Vagina (tissue), 2 donors: ENCODE measurements around the gene FOSL1. TPM values are rescaled to one million over a fixed set of nuclear protein-coding genes. Genes with fewer than 3 reads are reported as not detected.

ENCODE experiments used
- DNase-seq, 2 donors: peaks; one replicate each; pipeline ENCODE4 v3.0.0-alpha.2; 2017; ENCODE audit errors: extremely low spot score in 2 of 2
- H3K27ac ChIP-seq: fragments of 200-600 bp; sonication (generic); one replicate; pipeline ENCODE4 v1.5.1; 2019
- H3K27me3 ChIP-seq: fragments of 200-600 bp; sonication (generic); one replicate; pipeline ENCODE4 v1.5.1; 2019
- H3K36me3 ChIP-seq, 2 donors: fragments of 200-600 bp; sonication (generic); one replicate each; pipeline ENCODE4 v1.5.1; 2017 to 2019
- H3K4me1 ChIP-seq: fragments of 200-600 bp; sonication (generic); one replicate; pipeline ENCODE4 v1.5.1; 2019
- H3K4me3 ChIP-seq, 2 donors: fragments of 200-600 bp; sonication (generic); 1 replicate in 1 of 2; 2 replicates in 1 of 2; pipeline ENCODE4 v1.5.1; 2016 to 2019
- H3K9me3 ChIP-seq: fragments of 200-600 bp; sonication (generic); one replicate; pipeline ENCODE4 v1.5.1; 2019
- CTCF ChIP-seq, 3 experiments: fragments of 450-650 bp in 2 of 3; fragments of 200-600 bp in 1 of 3; sonication (generic) in 1 of 3; IDR thresholded peaks; one replicate each; pipeline ENCODE4 v1.5.1; 2017 to 2019; ENCODE audit warnings: antibody characterized with exemption in 3 of 3, mild to moderate bottlenecking in 2 of 3, moderate library complexity in 2 of 3
- POLR2A ChIP-seq, 2 donors: fragments of 450-650 bp; IDR thresholded peaks; one replicate each; pipeline ENCODE4 v1.6.1; 2017; ENCODE audit warnings: antibody characterized with exemption in 2 of 2, mild to moderate bottlenecking in 2 of 2, moderate library complexity in 2 of 2
- POLR2AphosphoS5 ChIP-seq, 2 donors: sonication (generic); formaldehyde crosslinking; IDR thresholded peaks; one replicate each; pipeline ENCODE4 v1.9.0; 2017; ENCODE audit warnings: antibody characterized with exemption in 2 of 2, mild to moderate bottlenecking in 2 of 2, low read depth in 1 of 2; ENCODE audit not compliant: insufficient read depth in 1 of 2
- intact Hi-C: fragments of 100-400 bp; cut with DNase I; formaldehyde crosslinking; loops from one replicate; pipeline ENCODE4 v1.15.1; 2023
- total RNA-seq: library from RNA; depleted of rRNA; stranded (reverse); fragments of >200 nt; gene quantifications from one replicate; pipeline ENCODE4 v1.2.3, GENCODE V29; 2016

The FOSL1 gene
- total RNA-seq, 1 donor from 2014 or later, result 20.9 TPM

GRCh38 chr11:65945941-65946558 lies 45.9 kb upstream of the FOSL1 start:
- no peak for DNase-seq
- H3K4me3 ChIP-seq, result no peak overlapping the region
- no peaks in the 10 kb centered on the region for H3K36me3 ChIP-seq
- no peaks in the 10 kb centered on the region for H3K9me3 ChIP-seq
- intact Hi-C loops, result no loop called here
- H3K27ac ChIP-seq, result no peak overlapping the region
- TF ChIP-seq POLR2AphosphoS5 (IDR thresholded peaks at IDR 0.05; ENCODE audit: insufficient read depth in 1 of 2, low read depth in 1 of 2), result no peak
- TF ChIP-seq CTCF (IDR thresholded peaks at IDR 0.05), result no peak
- TF ChIP-seq POLR2A (IDR thresholded peaks at IDR 0.05), result no peak
- H3K4me1 ChIP-seq, result no peaks in the 10 kb centered on the region
- H3K27me3 ChIP-seq, result no peaks in the 10 kb centered on the region

GRCh38 chr11:65945430-65945911 lies 45.3 kb upstream of the FOSL1 start, which contains the start of gene TSGA10IP:
Gene TSGA10IP (plus strand): TSS chr11:65945480. CDS start chr11:65945676, 196 bp downstream.
- no peak within 1 kb of the TSS for H3K4me3 ChIP-seq
- no peaks in the 10 kb centered on the region for H3K4me1 ChIP-seq
- H3K9me3 ChIP-seq, result no peaks in the 10 kb centered on the region
- no peaks in the 10 kb centered on the region for H3K36me3 ChIP-seq
- no peak within 1 kb of the TSS for H3K27ac ChIP-seq
- no peak for DNase-seq
- TF ChIP-seq POLR2A (IDR thresholded peaks at IDR 0.05), result no peak
- no peak for TF ChIP-seq CTCF (IDR thresholded peaks at IDR 0.05)
- no peak for TF ChIP-seq POLR2AphosphoS5 (IDR thresholded peaks at IDR 0.05; ENCODE audit: insufficient read depth in 1 of 2, low read depth in 1 of 2)
- intact Hi-C loops, result no loop called here
- no peaks in the 10 kb centered on the region for H3K27me3 ChIP-seq

- no peak for TF ChIP-seq POLR2A (IDR thresholded peaks at IDR 0.05)
- TF ChIP-seq POLR2AphosphoS5 (IDR thresholded peaks at IDR 0.05; ENCODE audit: insufficient read depth in 1 of 2, low read depth in 1 of 2), result no peak
- TF ChIP-seq CTCF (IDR thresholded peaks at IDR 0.05), result no peak
- Histone ChIP-seq H3K4me3 (no peak overlapping the region), H3K27ac (no peak overlapping the region), H3K36me3 (no peaks in the 10 kb centered on the region), H3K9me3 (no peaks in the 10 kb centered on the region), H3K27me3 (no peaks in the 10 kb centered on the region), H3K4me1 (no peaks in the 10 kb centered on the region)
- intact Hi-C loops, result no loop called here
- DNase-seq, result no peak
These were observed 44.6 kb upstream of the FOSL1 start for GRCh38 chr11:65944767-65945166.

GRCh38 chr11:65944191-65944590 lies 44.0 kb upstream of the FOSL1 start:
- Histone ChIP-seq H3K9me3 (no peaks in the 10 kb centered on the region), H3K4me1 (no peaks in the 10 kb centered on the region), H3K27me3 (no peaks in the 10 kb centered on the region), H3K36me3 (no peaks in the 10 kb centered on the region), H3K4me3 (no peak overlapping the region), H3K27ac (no peak overlapping the region)
- no peak for DNase-seq
- intact Hi-C loops, result no loop called here
- no peak for TF ChIP-seq POLR2AphosphoS5 (IDR thresholded peaks at IDR 0.05; ENCODE audit: insufficient read depth in 1 of 2, low read depth in 1 of 2)
- TF ChIP-seq CTCF (IDR thresholded peaks at IDR 0.05), result no peak
- TF ChIP-seq POLR2A (IDR thresholded peaks at IDR 0.05), result no peak

GRCh38 chr11:65942531-65942930 lies 42.3 kb upstream of the FOSL1 start:
- H3K36me3 ChIP-seq, result no peaks in the 10 kb centered on the region
- no peaks in the 10 kb centered on the region for H3K4me1 ChIP-seq
- no peak for TF ChIP-seq POLR2A (IDR thresholded peaks at IDR 0.05)
- DNase-seq, result no peak
- no peaks in the 10 kb centered on the region for H3K9me3 ChIP-seq
- no peaks in the 10 kb centered on the region for H3K27me3 ChIP-seq
- no peak overlapping the region for H3K4me3 ChIP-seq
- no peak overlapping the region for H3K27ac ChIP-seq
- intact Hi-C loops, result no loop called here
